Lower leg skin (tissue), 3 donors: ENCODE results near the gene UBASH3B.

ENCODE experiments used
- POLR2A ChIP-seq, 2 donors: fragments of 450-650 bp; IDR thresholded peaks; one replicate each; pipeline ENCODE4 v1.6.1; 2016 to 2017; ENCODE audit warnings: antibody characterized with exemption in 2 of 2, mild to moderate bottlenecking in 1 of 2, moderate library complexity in 1 of 2
- TF ChIP-seq, protein P1 (sequence below), 3 donors: fragments of 450-650 bp; IDR thresholded peaks; one replicate each; pipeline ENCODE4 v1.5.1; 2016; ENCODE audit warnings: antibody characterized with exemption in 3 of 3, mild to moderate bottlenecking in 3 of 3, moderate library complexity in 2 of 3

DNA sequence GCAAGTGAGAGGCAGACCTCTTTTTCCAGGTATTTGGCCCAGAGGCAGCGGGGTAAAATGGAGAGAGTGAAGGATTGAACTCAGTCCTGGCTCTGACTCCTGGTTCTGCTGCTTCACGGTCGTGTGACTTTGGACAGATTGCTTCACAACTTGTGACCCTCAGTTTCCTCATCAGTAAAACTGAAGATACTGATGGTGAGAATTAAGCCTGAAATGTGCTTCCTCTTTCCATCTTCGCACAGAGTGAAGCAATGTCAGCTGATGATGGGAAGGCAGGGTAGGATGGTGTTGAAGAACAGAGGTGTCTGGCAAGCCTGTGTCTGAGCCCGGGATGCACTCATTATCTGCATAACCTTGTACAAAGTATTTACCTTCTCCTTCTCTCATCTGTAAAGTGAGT lies 59.0 kb downstream of the UBASH3B start:
- no peak for TF ChIP-seq POLR2A (IDR thresholded peaks at IDR 0.05)
- TF ChIP-seq, protein P1, sequence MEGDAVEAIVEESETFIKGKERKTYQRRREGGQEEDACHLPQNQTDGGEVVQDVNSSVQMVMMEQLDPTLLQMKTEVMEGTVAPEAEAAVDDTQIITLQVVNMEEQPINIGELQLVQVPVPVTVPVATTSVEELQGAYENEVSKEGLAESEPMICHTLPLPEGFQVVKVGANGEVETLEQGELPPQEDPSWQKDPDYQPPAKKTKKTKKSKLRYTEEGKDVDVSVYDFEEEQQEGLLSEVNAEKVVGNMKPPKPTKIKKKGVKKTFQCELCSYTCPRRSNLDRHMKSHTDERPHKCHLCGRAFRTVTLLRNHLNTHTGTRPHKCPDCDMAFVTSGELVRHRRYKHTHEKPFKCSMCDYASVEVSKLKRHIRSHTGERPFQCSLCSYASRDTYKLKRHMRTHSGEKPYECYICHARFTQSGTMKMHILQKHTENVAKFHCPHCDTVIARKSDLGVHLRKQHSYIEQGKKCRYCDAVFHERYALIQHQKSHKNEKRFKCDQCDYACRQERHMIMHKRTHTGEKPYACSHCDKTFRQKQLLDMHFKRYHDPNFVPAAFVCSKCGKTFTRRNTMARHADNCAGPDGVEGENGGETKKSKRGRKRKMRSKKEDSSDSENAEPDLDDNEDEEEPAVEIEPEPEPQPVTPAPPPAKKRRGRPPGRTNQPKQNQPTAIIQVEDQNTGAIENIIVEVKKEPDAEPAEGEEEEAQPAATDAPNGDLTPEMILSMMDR (IDR thresholded peaks at IDR 0.05) = no peak
